SK-N-SH (cell line): Measurements from ENCODE around the gene GNA14.
"Not testable (repeated sequence)": the region's sequence is repeated elsewhere in the genome, so short reads cannot be mapped to it uniquely, and the experiment has no call there.

Source experiments
- FOXJ3 ChIP-seq: sonication (generic); formaldehyde crosslinking; IDR thresholded peaks from 2 replicates; pipeline ENCODE4 v1.5.1; 2020; ENCODE audit warnings: mild to moderate bottlenecking, missing genetic modification reagents
- POLR2AphosphoS5 ChIP-seq: IDR thresholded peaks from 2 replicates; pipeline ENCODE4 v1.6.1; 2012; ENCODE audit warnings: low read depth, low read length
- RCOR1 ChIP-seq: fragments of 150-350 bp; IDR thresholded peaks from 2 replicates; pipeline ENCODE4 v1.6.1; 2017; ENCODE audit warnings: antibody characterized with exemption, low read length
- RFX5 ChIP-seq: IDR thresholded peaks from 2 replicates; pipeline ENCODE4 v1.6.1; 2012; ENCODE audit warnings: mild to moderate bottlenecking, improper control_type of control experiment, low read length
- TAF1 ChIP-seq: IDR thresholded peaks from 2 replicates; pipeline ENCODE4 v1.6.1; 2012; ENCODE audit warnings: low read depth, mild to moderate bottlenecking, low read length, moderate library complexity, borderline replicate concordance
- TF ChIP-seq, protein P1 (sequence below): fragments of 200-600 bp; sonication (generic); IDR thresholded peaks from 2 replicates; pipeline ENCODE4 v1.6.1; 2017; ENCODE audit warnings: antibody characterized with exemption, mild to moderate bottlenecking, moderate library complexity

DNA sequence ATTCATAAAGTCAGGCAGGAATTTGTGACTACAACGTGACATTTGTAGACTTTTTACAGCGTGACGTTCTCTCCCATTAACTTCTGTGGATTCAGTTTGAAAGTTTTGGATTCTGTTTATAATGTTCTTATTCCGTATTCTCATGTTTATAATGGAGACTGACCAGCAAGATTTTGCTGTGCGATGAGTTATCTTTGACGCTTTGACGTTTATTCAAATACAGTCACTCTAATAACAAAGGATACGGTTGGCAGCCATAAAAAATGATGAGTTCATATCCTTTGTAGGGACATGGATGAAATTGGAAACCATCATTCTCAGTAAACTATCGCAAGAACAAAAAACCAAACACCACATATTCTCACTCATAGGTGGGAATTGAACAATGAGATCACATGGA is 249.5 kb downstream of the GNA14 start:
- TF ChIP-seq TAF1; POLR2AphosphoS5; RFX5; FOXJ3 (CRISPR knock-in tag); RCOR1: not testable (repeated sequence)
- TF ChIP-seq, protein P1, sequence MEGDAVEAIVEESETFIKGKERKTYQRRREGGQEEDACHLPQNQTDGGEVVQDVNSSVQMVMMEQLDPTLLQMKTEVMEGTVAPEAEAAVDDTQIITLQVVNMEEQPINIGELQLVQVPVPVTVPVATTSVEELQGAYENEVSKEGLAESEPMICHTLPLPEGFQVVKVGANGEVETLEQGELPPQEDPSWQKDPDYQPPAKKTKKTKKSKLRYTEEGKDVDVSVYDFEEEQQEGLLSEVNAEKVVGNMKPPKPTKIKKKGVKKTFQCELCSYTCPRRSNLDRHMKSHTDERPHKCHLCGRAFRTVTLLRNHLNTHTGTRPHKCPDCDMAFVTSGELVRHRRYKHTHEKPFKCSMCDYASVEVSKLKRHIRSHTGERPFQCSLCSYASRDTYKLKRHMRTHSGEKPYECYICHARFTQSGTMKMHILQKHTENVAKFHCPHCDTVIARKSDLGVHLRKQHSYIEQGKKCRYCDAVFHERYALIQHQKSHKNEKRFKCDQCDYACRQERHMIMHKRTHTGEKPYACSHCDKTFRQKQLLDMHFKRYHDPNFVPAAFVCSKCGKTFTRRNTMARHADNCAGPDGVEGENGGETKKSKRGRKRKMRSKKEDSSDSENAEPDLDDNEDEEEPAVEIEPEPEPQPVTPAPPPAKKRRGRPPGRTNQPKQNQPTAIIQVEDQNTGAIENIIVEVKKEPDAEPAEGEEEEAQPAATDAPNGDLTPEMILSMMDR = not testable (repeated sequence)
